ENCODE data around the gene RBPJ.
A peak's percentile ranks its signal among the peaks of the same experiment; 100 is the strongest.

RBPJ gene

GRCh38 chr4:26275281-26275680 is 45.5 kb upstream of the RBPJ start:
- Histone ChIP-seq H3K27me3 (ENCODE audit: control insufficient read depth in 1 of 2, insufficient read depth in 1 of 2, low read length in 2 of 2) (no peaks in the 10 kb centered on the region), H3K18ac (ENCODE audit: low read depth in 1 of 2, low read length in 2 of 2) (no peak overlapping the region), H4K8ac (ENCODE audit: low read length) (no peak overlapping the region), H2BK5ac (ENCODE audit: low read depth, low read length, poor library complexity, severe bottlenecking) (no peak overlapping the region), H2AK5ac (ENCODE audit: low read length, severe bottlenecking) (no peak overlapping the region), H2BK120ac (ENCODE audit: low read depth, low read length) (no peak overlapping the region), H3K27ac (ENCODE audit: low read length, poor library complexity, severe bottlenecking) (no peak overlapping the region), H3K4me1 (ENCODE audit: control insufficient read depth, insufficient read depth, low read depth, low read length) (no peaks in the 10 kb centered on the region), H4K91ac (ENCODE audit: low read length) (no peak overlapping the region), H3K9ac (ENCODE audit: low read length) (no peak overlapping the region), H3K4ac (ENCODE audit: low read depth in 1 of 2, low read length in 2 of 2) (no peak overlapping the region), H3K36me3 (ENCODE audit: control insufficient read depth in 1 of 2, insufficient read depth in 2 of 2, low read depth in 1 of 2, low read length in 2 of 2) (no peaks in the 10 kb centered on the region), H3K23ac (ENCODE audit: low read length in 2 of 2) (no peak overlapping the region), H2BK12ac (ENCODE audit: low read length in 2 of 2) (no peak overlapping the region), H3K79me1 (replicated peaks; ENCODE audit: low read length, poor library complexity, severe bottlenecking) (no peaks in the 10 kb centered on the region), H3K4me3 (ENCODE audit: insufficient read depth in 1 of 2, low read depth in 1 of 2, low read length in 2 of 2) (no peak overlapping the region), H3K4me2 (ENCODE audit: low read length, poor library complexity, severe bottlenecking) (no peak overlapping the region), H2BK15ac (ENCODE audit: low read depth, poor library complexity, severe bottlenecking) (no peak overlapping the region), H2AFZ (ENCODE audit: low read depth, low read length) (no peak overlapping the region), H3K9me3 (ENCODE audit: control insufficient read depth, low read length) (no peaks in the 10 kb centered on the region), H3K14ac (ENCODE audit: low read length in 2 of 2) (no peak overlapping the region)
- DNase-seq = no peak
- WGBS = 88% methylated on average over 5 of the region's 7 CpGs

- Histone ChIP-seq H3K4me1 (ENCODE audit: control insufficient read depth, insufficient read depth, low read depth, low read length) (no peaks in the 10 kb centered on the region), H3K36me3 (ENCODE audit: control insufficient read depth in 1 of 2, insufficient read depth in 2 of 2, low read depth in 1 of 2, low read length in 2 of 2) (no peaks in the 10 kb centered on the region), H3K4me2 (ENCODE audit: low read length, poor library complexity, severe bottlenecking) (no peak overlapping the region), H3K27me3 (ENCODE audit: control insufficient read depth in 1 of 2, insufficient read depth in 1 of 2, low read length in 2 of 2) (no peaks in the 10 kb centered on the region), H3K14ac (ENCODE audit: low read length in 2 of 2) (no peak overlapping the region), H2BK120ac (ENCODE audit: low read depth, low read length) (no peak overlapping the region), H3K27ac (ENCODE audit: low read length, poor library complexity, severe bottlenecking) (no peak overlapping the region), H4K8ac (ENCODE audit: low read length) (no peak overlapping the region), H2AK5ac (ENCODE audit: low read length, severe bottlenecking) (no peak overlapping the region), H3K79me1 (replicated peaks; ENCODE audit: low read length, poor library complexity, severe bottlenecking) (no peaks in the 10 kb centered on the region), H3K4me3 (ENCODE audit: insufficient read depth in 1 of 2, low read depth in 1 of 2, low read length in 2 of 2) (no peak overlapping the region), H2AFZ (ENCODE audit: low read depth, low read length) (no peak overlapping the region), H3K23ac (ENCODE audit: low read length in 2 of 2) (no peak overlapping the region), H4K91ac (ENCODE audit: low read length) (no peak overlapping the region), H2BK5ac (ENCODE audit: low read depth, low read length, poor library complexity, severe bottlenecking) (no peak overlapping the region), H2BK12ac (ENCODE audit: low read length in 2 of 2) (no peak overlapping the region), H3K4ac (ENCODE audit: low read depth in 1 of 2, low read length in 2 of 2) (no peak overlapping the region), H3K9ac (ENCODE audit: low read length) (no peak overlapping the region), H3K9me3 (ENCODE audit: control insufficient read depth, low read length) (no peaks in the 10 kb centered on the region), H3K18ac (ENCODE audit: low read depth in 1 of 2, low read length in 2 of 2) (no peak overlapping the region), H2BK15ac (ENCODE audit: low read depth, poor library complexity, severe bottlenecking) (no peak overlapping the region)
- WGBS = 87% methylated on average over 13 of the region's 13 CpGs
- no peak for DNase-seq
These were observed 41.4 kb upstream of the RBPJ start for GRCh38 chr4:26279446-26279845.

GRCh38 chr4:26281881-26282280 is 38.9 kb upstream of the RBPJ start:
- peak; percentile 74 for DNase-seq
- Histone ChIP-seq H4K8ac (ENCODE audit: low read length) (no peak overlapping the region), H2BK12ac (ENCODE audit: low read length in 2 of 2) (no peak overlapping the region), H3K9me3 (ENCODE audit: control insufficient read depth, low read length) (no peaks in the 10 kb centered on the region), H3K27me3 (ENCODE audit: control insufficient read depth in 1 of 2, insufficient read depth in 1 of 2, low read length in 2 of 2) (no peaks in the 10 kb centered on the region), H4K91ac (ENCODE audit: low read length) (no peak overlapping the region), H2BK15ac (ENCODE audit: low read depth, poor library complexity, severe bottlenecking) (no peak overlapping the region), H3K4ac (ENCODE audit: low read depth in 1 of 2, low read length in 2 of 2) (no peak overlapping the region), H3K79me1 (replicated peaks; ENCODE audit: low read length, poor library complexity, severe bottlenecking) (no peaks in the 10 kb centered on the region), H3K23ac (ENCODE audit: low read length in 2 of 2) (no peak overlapping the region), H2BK120ac (ENCODE audit: low read depth, low read length) (no peak overlapping the region), H3K4me1 (ENCODE audit: control insufficient read depth, insufficient read depth, low read depth, low read length) (no peaks in the 10 kb centered on the region), H3K9ac (ENCODE audit: low read length) (no peak overlapping the region), H2BK5ac (ENCODE audit: low read depth, low read length, poor library complexity, severe bottlenecking) (no peak overlapping the region), H3K36me3 (ENCODE audit: control insufficient read depth in 1 of 2, insufficient read depth in 2 of 2, low read depth in 1 of 2, low read length in 2 of 2) (no peaks in the 10 kb centered on the region), H3K14ac (ENCODE audit: low read length in 2 of 2) (no peak overlapping the region), H3K4me3 (ENCODE audit: insufficient read depth in 1 of 2, low read depth in 1 of 2, low read length in 2 of 2) (no peak overlapping the region), H2AFZ (ENCODE audit: low read depth, low read length) (no peak overlapping the region), H3K27ac (ENCODE audit: low read length, poor library complexity, severe bottlenecking) (no peak overlapping the region), H3K4me2 (ENCODE audit: low read length, poor library complexity, severe bottlenecking) (no peak overlapping the region), H3K18ac (ENCODE audit: low read depth in 1 of 2, low read length in 2 of 2) (no peak overlapping the region), H2AK5ac (ENCODE audit: low read length, severe bottlenecking) (no peak overlapping the region)
- no CpG with 5 or more reads among the region's 1 CpG for WGBS

GRCh38 chr4:26284536-26284935 is 36.3 kb upstream of the RBPJ start:
- no peak for DNase-seq
- H3K14ac ChIP-seq (ENCODE audit: low read length in 2 of 2) = no peak overlapping the region
- no peak overlapping the region for H3K4me2 ChIP-seq (ENCODE audit: low read length, poor library complexity, severe bottlenecking)
- no peak overlapping the region for H3K4me3 ChIP-seq (ENCODE audit: insufficient read depth in 1 of 2, low read depth in 1 of 2, low read length in 2 of 2)
- H4K91ac ChIP-seq (ENCODE audit: low read length) = no peak overlapping the region
- no peak overlapping the region for H3K27ac ChIP-seq (ENCODE audit: low read length, poor library complexity, severe bottlenecking)
- no peaks in the 10 kb centered on the region for H3K9me3 ChIP-seq (ENCODE audit: control insufficient read depth, low read length)
- WGBS = 83% methylated on average over 8 of the region's 8 CpGs
- H2BK12ac ChIP-seq (ENCODE audit: low read length in 2 of 2) = peak overlapping the region in 1 of 2 experiments; percentile 15
- H3K36me3 ChIP-seq (ENCODE audit: control insufficient read depth in 1 of 2, insufficient read depth in 2 of 2, low read depth in 1 of 2, low read length in 2 of 2) = no peaks in the 10 kb centered on the region
- no peak overlapping the region for H3K23ac ChIP-seq (ENCODE audit: low read length in 2 of 2)
- H3K18ac ChIP-seq (ENCODE audit: low read depth in 1 of 2, low read length in 2 of 2) = no peak overlapping the region
- H2BK120ac ChIP-seq (ENCODE audit: low read depth, low read length) = no peak overlapping the region
- H2BK5ac ChIP-seq (ENCODE audit: low read depth, low read length, poor library complexity, severe bottlenecking) = no peak overlapping the region
- no peaks in the 10 kb centered on the region for H3K79me1 ChIP-seq (replicated peaks; ENCODE audit: low read length, poor library complexity, severe bottlenecking)
- H3K27me3 ChIP-seq (ENCODE audit: control insufficient read depth in 1 of 2, insufficient read depth in 1 of 2, low read length in 2 of 2) = no peaks in the 10 kb centered on the region
- no peak overlapping the region for H2AFZ ChIP-seq (ENCODE audit: low read depth, low read length)
- no peaks in the 10 kb centered on the region for H3K4me1 ChIP-seq (ENCODE audit: control insufficient read depth, insufficient read depth, low read depth, low read length)
- no peak overlapping the region for H4K8ac ChIP-seq (ENCODE audit: low read length)
- H3K4ac ChIP-seq (ENCODE audit: low read depth in 1 of 2, low read length in 2 of 2) = no peak overlapping the region
- H2AK5ac ChIP-seq (ENCODE audit: low read length, severe bottlenecking) = no peak overlapping the region
- H2BK15ac ChIP-seq (ENCODE audit: low read depth, poor library complexity, severe bottlenecking) = no peak overlapping the region
- H3K9ac ChIP-seq (ENCODE audit: low read length) = no peak overlapping the region
